G401 (cell line): Measurements from ENCODE around the gene COA7. TPM values are rescaled to one million over a fixed set of nuclear protein-coding genes. Genes with fewer than 3 reads are reported as not detected.

Experiments used
- DNase-seq: peaks from one replicate; pipeline ENCODE4 v3.0.0-alpha.2; 2015; ENCODE audit warnings: low spot score
- in situ Hi-C: cut with HindIII; loops from 2 replicates; pipeline ENCODE4 v1.10.0; 2016; ENCODE audit warnings: low sequenced_read_pairs, mixed read lengths
- total RNA-seq: library from RNA; depleted of rRNA; stranded (reverse); fragments of >200 nt; shearing (Covaris generic); gene quantifications from 2 replicates; pipeline ENCODE4 v1.2.3, GENCODE V29; 2014; rRNA removed

The COA7 gene
- total RNA-seq, 1 experiment from 2014 or later, result 20.8 TPM

- no peak for DNase-seq
- in situ Hi-C loops, result no loop called here
These were observed 46.2 kb downstream of the COA7 start for GRCh38 chr1:52651904-52652303.

DNA sequence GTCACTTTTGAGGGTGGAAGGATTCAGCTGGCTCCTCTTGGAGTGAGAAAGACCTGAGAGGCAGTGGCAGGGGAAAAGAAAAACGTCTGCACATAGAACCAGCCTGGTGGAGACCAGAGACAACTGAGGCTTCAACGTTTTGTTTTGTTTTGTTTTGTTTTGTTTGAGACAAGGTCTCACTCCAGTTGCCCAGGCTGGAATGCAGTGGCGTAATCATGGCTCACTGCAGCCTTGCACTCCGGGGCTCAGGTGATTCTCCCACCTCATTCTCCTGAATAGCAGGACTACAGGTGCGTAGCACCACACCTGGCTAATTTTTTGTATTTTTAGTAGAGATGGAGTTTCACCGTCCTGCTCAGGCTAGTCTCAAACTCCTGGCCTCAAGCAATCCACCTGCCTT lies 52.9 kb downstream of the COA7 start:
- in situ Hi-C loops, result no loop called here
- DNase-seq, result no peak

DNA sequence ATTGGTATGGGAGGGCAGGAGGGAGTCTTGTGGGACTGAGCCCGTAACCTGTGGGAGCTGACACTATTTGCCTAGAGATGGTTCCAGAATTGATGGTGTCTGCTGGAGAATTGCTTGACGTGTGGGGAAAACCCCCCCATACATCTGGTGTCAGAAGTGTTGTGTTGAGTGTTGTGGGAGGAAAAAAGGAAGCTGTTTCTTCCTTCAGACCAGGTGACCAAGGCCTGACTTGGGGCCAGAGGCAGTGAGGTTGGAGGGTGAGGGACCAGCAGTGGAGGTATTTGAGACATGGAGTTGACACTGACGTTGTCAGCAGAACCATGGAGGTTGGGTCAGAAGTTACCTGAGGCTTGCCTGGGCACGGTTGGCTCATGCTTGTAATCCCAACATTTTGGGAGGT lies 56.8 kb downstream of the COA7 start:
- in situ Hi-C loops, result no loop called here
- DNase-seq, result no peak

- no peak for DNase-seq
- in situ Hi-C loops, result no loop called here
These were observed 57.5 kb downstream of the COA7 start for GRCh38 chr1:52640697-52641096.

GRCh38 chr1:52637946-52638345 lies 60.2 kb downstream of the COA7 start:
- DNase-seq, result no peak
- in situ Hi-C loops, result no loop called here

DNA sequence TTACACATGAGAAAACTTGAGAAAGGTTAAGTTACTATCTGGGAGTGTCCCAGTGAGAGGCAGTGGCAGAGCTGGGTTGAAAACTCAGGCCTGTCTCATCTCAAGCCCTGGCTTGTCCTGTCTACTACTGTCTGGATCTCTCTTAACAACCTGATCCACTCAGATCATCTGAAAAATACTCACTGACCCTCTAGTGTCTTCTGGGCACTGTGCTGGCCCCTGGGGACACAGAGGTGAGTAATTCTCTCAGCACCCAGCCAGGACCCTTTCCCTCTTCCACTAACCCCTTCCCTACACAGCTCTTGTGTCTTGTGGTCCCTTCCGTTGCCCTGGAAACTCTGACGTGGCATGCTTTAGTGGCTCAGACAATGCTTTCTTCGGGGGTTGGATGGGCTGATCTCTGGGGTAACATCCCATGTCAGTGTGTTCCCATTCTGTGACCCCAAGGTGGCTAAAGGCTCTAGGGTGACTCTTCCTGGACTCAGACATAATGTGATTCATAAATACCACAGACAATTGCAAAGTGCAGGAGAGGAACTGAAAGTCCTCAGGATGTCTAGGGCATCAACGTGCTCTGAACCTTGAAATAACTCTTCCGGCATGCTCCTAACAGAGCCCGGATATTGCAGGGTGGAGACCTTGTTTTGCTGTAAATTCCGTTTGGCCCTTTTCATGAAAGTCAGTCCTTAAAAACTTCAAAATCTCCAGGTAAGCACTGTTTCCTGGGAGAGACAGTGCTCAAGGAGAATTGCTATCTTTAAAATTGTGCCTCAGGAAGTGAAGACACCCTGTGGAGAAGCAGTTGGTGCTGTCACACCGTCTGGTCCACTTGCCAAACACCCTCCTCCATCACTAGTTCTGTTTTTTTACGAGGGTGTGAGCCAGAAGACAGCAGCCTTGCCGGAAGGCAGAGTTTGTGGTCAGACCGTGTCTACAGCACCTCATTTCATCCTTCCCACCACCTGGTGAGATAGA lies 61.1 kb downstream of the COA7 start:
- in situ Hi-C loops, result no loop called here
- DNase-seq, result no peak

GRCh38 chr1:52635321-52636089 lies 62.6 kb downstream of the COA7 start:
- DNase-seq, result no peak
- in situ Hi-C loops, result no loop called here

Other genes with a start within 250 kb of the COA7 start
- gene TUT4, start 145.3 kb downstream of the COA7 start, total RNA-seq, result 12.2 and 17.1 TPM in 2 replicates
- not detected in 2 replicates for gene GPX7, start 96.0 kb downstream of the COA7 start, total RNA-seq
- not detected in 2 replicates for gene SHISAL2A, start 65.2 kb downstream of the COA7 start, total RNA-seq
- gene ZYG11B, start 28.1 kb upstream of the COA7 start, total RNA-seq, result 9.4 and 15.8 TPM in 2 replicates
- 8.6 and 10.2 TPM in 2 replicates for gene ZYG11A, start 144.4 kb upstream of the COA7 start, total RNA-seq
- 0.37 TPM in 1 of 2 replicates, not detected in the other for gene ECHDC2, start 223.4 kb upstream of the COA7 start, total RNA-seq
- gene SCP2, start 228.9 kb upstream of the COA7 start, total RNA-seq, result 47.9 and 50.9 TPM in 2 replicates